CD4-positive, alpha-beta memory T cell (primary cell): Measurements from ENCODE around the gene CUEDC1. TPM values are rescaled to one million over a fixed set of nuclear protein-coding genes. Genes with fewer than 3 reads are reported as not detected.
A peak's percentile ranks its signal among the peaks of the same experiment; 100 is the strongest.

Experiments
- CTCF ChIA-PET: fragments of 350-600 bp; sonication (Branson Sonifier 250); formaldehyde crosslinking; loops from one replicate; lab custom pipeline; 2021; ENCODE audit warnings: inconsistent platforms; ENCODE audit not compliant: partially characterized antibody; lab: Charles Lee
- POLR2A ChIA-PET: fragments of 350-600 bp; sonication (Branson Sonifier 250); formaldehyde crosslinking; loops from one replicate; lab custom pipeline; 2021; ENCODE audit not compliant: partially characterized antibody; lab: Charles Lee
- DNase-seq, 5 donors: peaks; one replicate each; pipeline versions ENCODE4 v3.0.0 to v3.0.0-alpha.2; 2020 to 2022; ENCODE audit warnings: mixed read lengths in 1 of 5
- H3K27ac ChIP-seq: one replicate; pipeline ENCODE4 v1.7.0; 2013; ENCODE audit warnings: low read depth, low read length
- H3K27me3 ChIP-seq: 2 replicates; pipeline ENCODE4 v1.7.0; 2013; ENCODE audit warnings: mild to moderate bottlenecking, low read length, moderate library complexity; ENCODE audit not compliant: insufficient read depth
- H3K36me3 ChIP-seq: 2 replicates; pipeline ENCODE4 v1.7.0; 2013; ENCODE audit warnings: mild to moderate bottlenecking, low read length, moderate library complexity; ENCODE audit not compliant: insufficient read depth
- H3K4me1 ChIP-seq: 2 replicates; pipeline ENCODE4 v1.7.0; 2013; ENCODE audit warnings: mild to moderate bottlenecking, low read length, moderate library complexity; ENCODE audit not compliant: insufficient read depth
- H3K4me3 ChIP-seq, 2 donors: one replicate each; pipeline ENCODE4 v1.7.0; 2013; ENCODE audit warnings: low read length in 2 of 2, mild to moderate bottlenecking in 1 of 2
- H3K9me3 ChIP-seq, 2 donors: one replicate each; pipeline ENCODE4 v1.7.0; 2013; ENCODE audit warnings: low read length in 2 of 2, control low read depth in 1 of 2; ENCODE audit not compliant: control insufficient read depth in 1 of 2
- H3K27ac Mint-ChIP-seq, 7 donors: one replicate each; pipeline ENCODE4 v1.8.0; 2020 to 2021; ENCODE audit warnings: mixed read lengths in 7 of 7, mild to moderate bottlenecking in 6 of 7, inconsistent platforms in 3 of 7, moderate library complexity in 3 of 7
- H3K27me3 Mint-ChIP-seq, 2 donors: one replicate each; pipeline ENCODE4 v1.8.0; 2020 to 2021; ENCODE audit warnings: mixed read lengths in 2 of 2
- H3K36me3 Mint-ChIP-seq, 2 donors: one replicate each; pipeline ENCODE4 v1.8.0; 2020 to 2021; ENCODE audit warnings: mixed read lengths in 2 of 2, inconsistent platforms in 1 of 2, mild to moderate bottlenecking in 1 of 2
- H3K4me1 Mint-ChIP-seq, 4 donors: one replicate each; pipeline ENCODE4 v1.8.0; 2020 to 2021; ENCODE audit warnings: mixed read lengths in 4 of 4, mild to moderate bottlenecking in 1 of 4
- H3K4me3 Mint-ChIP-seq, 8 donors: one replicate each; pipeline ENCODE4 v1.8.0; 2020 to 2021; ENCODE audit warnings: mixed read lengths in 8 of 8, mild to moderate bottlenecking in 7 of 8, moderate library complexity in 6 of 8, inconsistent platforms in 3 of 8
- H3K9me3 Mint-ChIP-seq, 8 donors: one replicate each; pipeline ENCODE4 v1.8.0; 2020 to 2021; ENCODE audit warnings: mixed read lengths in 8 of 8, mild to moderate bottlenecking in 5 of 8, inconsistent platforms in 3 of 8, moderate library complexity in 1 of 8
- intact Hi-C: fragments of 100-400 bp; cut with micrococcal nuclease; formaldehyde crosslinking; loops from one replicate; pipeline ENCODE4 v1.15.1; 2023
- polyA plus RNA-seq, 2 donors: library from polyadenylated mRNA; unstranded; fragments of 300-500 nt; fragmentation: Illumina TruSeq; gene quantifications; one replicate each; pipeline ENCODE4 v1.2.3, GENCODE V29; 2021
- total RNA-seq, 2 experiments: library from RNA; stranded (reverse); gene quantifications; one replicate each; pipeline ENCODE4 v1.2.3, GENCODE V29; 2021

Gene CUEDC1
- total RNA-seq (under 1 TPM; 0.61 to 0.90 TPM), polyA plus RNA-seq (not detected)

GRCh38 chr17:57955183-57955931 lies at the start of gene CUEDC1:
TSS of gene CUEDC1 (minus strand) at chr17:57955412. CDS start at chr17:57885564, 69,848 bp downstream.
- Mint-ChIP-seq H3K36me3 (no peaks in the 10 kb centered on the region), H3K27ac (peak within 1 kb of the TSS in 3 of 7 donors; percentile 8 to 79 (median 74))
- POLR2A ChIA-PET = interaction anchor here (0.6 to 2.8 kb wide), 6 partner anchors 9 to 51 kb away, joined by 3 to 12 read pairs (median 6); partner anchors contain the start of gene VEZF1

DNA sequence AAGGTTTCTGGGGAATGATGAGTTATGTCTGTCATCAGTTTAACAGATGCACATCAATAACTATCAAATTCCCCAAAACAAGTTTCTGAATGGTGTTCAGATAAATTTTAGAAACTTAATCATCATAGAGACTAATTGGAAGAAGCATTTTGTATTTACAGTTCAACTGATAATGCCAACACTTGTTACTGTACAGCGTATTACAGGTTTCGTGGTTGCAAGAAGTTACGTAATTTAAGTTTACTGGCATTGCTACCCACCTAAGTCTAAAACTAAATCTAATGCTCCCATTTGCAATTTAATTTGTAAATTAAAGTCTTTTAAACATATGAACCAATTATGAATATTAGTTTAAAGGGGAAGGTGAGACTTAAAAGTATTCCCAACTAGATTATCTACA lies 48.8 kb upstream of the CUEDC1 start:
- Mint-ChIP-seq H3K27ac (peak overlapping the region in 6 of 7 donors; percentile 47 to 100 (median 65)), H3K4me3 (peak overlapping the region in 4 of 8 donors; percentile 11 to 65 (median 34)), H3K9me3 (peaks cover 0 to 4% (median 0%) of the 10 kb centered on the region in 8 donors), H3K36me3 (peaks cover 47 to 79% of the 10 kb centered on the region in 2 donors), H3K27me3 (no peaks in the 10 kb centered on the region), H3K4me1 (peaks cover 38 to 75% (median 54%) of the 10 kb centered on the region in 4 donors)
- peaks cover 46% of the 10 kb centered on the region for H3K36me3 ChIP-seq
- H3K4me3 ChIP-seq = no peak overlapping the region
- no peaks in the 10 kb centered on the region for H3K9me3 ChIP-seq
- peak overlapping the region; percentile 12 for H3K27ac ChIP-seq
- ChIA-PET POLR2A (no interaction called here), CTCF (interaction anchor here (8.9 kb wide), 1 partner anchor 109 kb away, joined by 58 read pairs; no protein-coding TSS in a partner anchor)
- H3K27me3 ChIP-seq = no peaks in the 10 kb centered on the region
- DNase-seq = no peak
- intact Hi-C loops = loop anchor here (10.0 kb wide), 3 partner anchors 151 to 919 kb away; partner anchors contain the start of gene AKAP1
- H3K4me1 ChIP-seq = peaks cover 58% of the 10 kb centered on the region

More at GRCh38 chr17:57955183-57955931, at the start of gene CUEDC1:
- peak; percentile 45 to 56 (median 54) for DNase-seq
- Histone ChIP-seq H3K4me3 (peak within 1 kb of the TSS; percentile 42 to 63), H3K27ac (no peak within 1 kb of the TSS), H3K9me3 (no peaks in the 10 kb centered on the region), H3K27me3 (peaks cover 4% of the 10 kb centered on the region), H3K36me3 (no peaks in the 10 kb centered on the region), H3K4me1 (peaks cover 15% of the 10 kb centered on the region)
- Mint-ChIP-seq H3K4me1 (peaks cover 18 to 30% (median 22%) of the 10 kb centered on the region in 4 donors), H3K27me3 (peaks cover 2 to 6% of the 10 kb centered on the region in 2 donors), H3K4me3 (peak within 1 kb of the TSS; percentile 78 to 86 (median 82)), H3K9me3 (no peaks in the 10 kb centered on the region)
- intact Hi-C loops = loop anchor here (5.0 kb wide), 1 partner anchor 42 kb away; no protein-coding TSS in a partner anchor
- CTCF ChIA-PET = interaction anchor here (0.6 to 2.1 kb wide), 9 partner anchors 8 to 104 kb away, joined by 3 to 10 read pairs (median 3); no protein-coding TSS in a partner anchor

DNA sequence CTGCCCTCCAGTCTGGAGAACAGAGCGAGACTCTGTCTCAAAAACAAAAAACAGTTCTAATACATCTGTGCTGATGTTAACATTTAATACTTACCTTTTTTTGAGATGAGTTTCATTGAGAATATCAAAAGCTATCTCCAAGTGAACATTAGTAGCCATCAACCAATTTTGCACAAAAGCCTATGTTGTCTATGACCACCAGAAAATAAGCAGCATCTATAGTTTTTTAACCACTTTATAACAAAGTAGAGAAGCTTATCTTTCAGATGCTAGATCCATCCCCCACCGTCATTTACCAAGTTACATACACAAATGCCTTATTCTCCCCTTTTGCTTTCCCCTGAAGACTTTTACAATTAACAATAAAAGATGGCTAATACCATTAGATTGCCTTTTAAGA lies 47.8 kb upstream of the CUEDC1 start:
- peaks cover 46% of the 10 kb centered on the region for H3K36me3 ChIP-seq
- DNase-seq = no peak
- peaks cover 39 to 73% (median 55%) of the 10 kb centered on the region in 4 donors for H3K4me1 Mint-ChIP-seq
- H3K4me3 ChIP-seq = no peak overlapping the region
- peaks cover 0 to 4% (median 0%) of the 10 kb centered on the region in 8 donors for H3K9me3 Mint-ChIP-seq
- ChIA-PET CTCF (interaction anchor here (1.0 to 10.9 kb wide), 4 partner anchors 20 to 144 kb away, joined by 3 to 202 read pairs (median 32); no protein-coding TSS in a partner anchor), POLR2A (interaction anchor here (1.9 kb wide), 1 partner anchor 13 kb away, joined by 8 read pairs; no protein-coding TSS in a partner anchor)
- peaks cover 47 to 79% of the 10 kb centered on the region in 2 donors for H3K36me3 Mint-ChIP-seq
- peaks cover 55% of the 10 kb centered on the region for H3K4me1 ChIP-seq
- no peak overlapping the region for H3K27ac ChIP-seq
- no peaks in the 10 kb centered on the region for H3K27me3 ChIP-seq
- peak overlapping the region in 5 of 7 donors; percentile 59 to 100 (median 69) for H3K27ac Mint-ChIP-seq
- peak overlapping the region in 3 of 8 donors; percentile 0 to 33 (median 4) for H3K4me3 Mint-ChIP-seq
- no peaks in the 10 kb centered on the region for H3K9me3 ChIP-seq
- H3K27me3 Mint-ChIP-seq = no peaks in the 10 kb centered on the region
- intact Hi-C loops = loop anchor here (10.0 kb wide), 3 partner anchors 152 to 918 kb away; partner anchors contain the start of gene AKAP1

DNA sequence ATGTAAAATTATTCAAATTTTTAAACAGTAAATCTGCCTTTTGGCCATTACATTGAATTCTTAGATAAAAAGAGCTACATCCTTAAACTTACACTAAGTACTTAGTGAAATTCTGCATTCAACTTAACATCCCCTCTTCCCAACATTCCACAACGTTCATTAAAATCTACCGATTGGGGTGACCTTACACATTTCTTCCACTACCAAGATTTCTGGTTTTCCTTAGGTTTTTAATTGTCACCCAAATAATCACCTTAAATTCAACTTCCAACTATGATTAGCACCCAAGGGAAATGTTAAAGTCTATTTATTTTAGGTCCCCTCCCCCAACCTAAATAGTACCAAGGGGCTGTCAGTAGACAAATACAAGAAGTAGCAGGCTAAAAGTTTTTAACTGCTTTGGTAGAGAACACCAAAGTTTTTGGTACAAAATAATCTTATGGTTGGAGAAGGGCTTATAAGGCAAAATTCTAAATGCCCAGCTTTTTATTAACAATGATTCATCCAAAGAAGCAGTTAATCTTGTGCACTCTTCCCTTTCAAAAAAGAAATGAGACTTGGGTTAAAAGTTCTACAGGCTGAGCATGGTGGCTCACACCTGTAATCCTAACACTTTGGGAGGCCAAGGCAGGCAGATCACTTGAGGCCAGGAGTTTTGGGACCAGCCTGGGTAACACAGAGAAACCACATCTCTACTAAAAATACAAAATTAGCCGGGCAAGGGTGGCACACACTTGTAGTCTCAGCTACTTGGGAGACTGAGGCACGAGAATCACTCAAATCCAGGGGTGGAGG lies 47.1 kb upstream of the CUEDC1 start:
- H3K27ac ChIP-seq = no peak overlapping the region
- peaks cover 36 to 70% (median 50%) of the 10 kb centered on the region in 4 donors for H3K4me1 Mint-ChIP-seq
- peak overlapping the region in 1 of 8 donors; percentile 33 for H3K4me3 Mint-ChIP-seq
- ChIA-PET POLR2A (interaction anchor here (0.9 to 1.9 kb wide), 4 partner anchors 9 to 110 kb away, joined by 3 to 8 read pairs (median 4); partner anchors contain the start of gene DYNLL2), CTCF (interaction anchor here (1.0 to 10.9 kb wide), 9 partner anchors 11 to 144 kb away, joined by 3 to 202 read pairs (median 58); partner anchors contain the start of gene VEZF1)
- no peaks in the 10 kb centered on the region for H3K9me3 ChIP-seq
- peaks cover 0 to 4% (median 0%) of the 10 kb centered on the region in 8 donors for H3K9me3 Mint-ChIP-seq
- H3K36me3 ChIP-seq = peaks cover 46% of the 10 kb centered on the region
- peaks cover 47 to 75% of the 10 kb centered on the region in 2 donors for H3K36me3 Mint-ChIP-seq
- H3K4me1 ChIP-seq = peaks cover 52% of the 10 kb centered on the region
- intact Hi-C loops = loop anchor here (10.0 kb wide), 3 partner anchors 152 to 918 kb away; partner anchors contain the start of gene AKAP1
- no peak for DNase-seq
- H3K4me3 ChIP-seq = no peak overlapping the region
- no peaks in the 10 kb centered on the region for H3K27me3 ChIP-seq
- H3K27me3 Mint-ChIP-seq = no peaks in the 10 kb centered on the region
- peak overlapping the region in 5 of 7 donors; percentile 6 to 100 (median 61) for H3K27ac Mint-ChIP-seq

DNA sequence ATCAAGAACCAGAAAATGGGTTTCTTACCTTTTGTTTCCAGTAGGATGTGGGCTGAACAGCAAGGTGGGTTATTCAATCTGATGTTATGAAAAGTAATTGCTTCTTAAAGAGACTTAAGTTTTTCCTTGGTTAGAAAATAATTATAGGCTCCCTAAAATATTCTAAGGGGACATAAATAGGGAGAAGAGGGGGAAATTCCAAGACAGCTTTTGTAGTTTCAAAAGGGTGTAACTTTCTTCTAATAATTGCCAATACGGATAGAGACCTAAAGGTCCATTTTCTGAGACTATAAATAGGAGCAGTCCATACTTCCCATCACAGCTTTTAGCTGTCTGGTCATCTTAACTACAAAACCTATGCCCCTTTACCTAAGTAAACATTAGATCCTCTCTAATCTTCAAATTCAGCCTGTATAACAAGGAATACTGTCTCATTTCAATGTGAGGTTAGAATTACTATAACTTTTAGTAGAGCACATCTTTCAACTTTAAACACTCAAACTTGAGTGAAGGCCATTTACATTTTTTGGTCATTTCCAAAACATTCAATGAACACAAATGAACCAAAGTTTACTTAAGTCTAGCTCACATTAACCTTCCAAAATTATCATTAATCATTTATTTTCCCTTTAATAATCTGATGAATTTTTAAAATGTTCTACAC lies 46.4 kb upstream of the CUEDC1 start:
- H3K27ac Mint-ChIP-seq = peak overlapping the region in 1 of 7 donors; percentile 57
- DNase-seq = no peak

More for the DNA sequence above, 46.4 kb upstream of the CUEDC1 start:
- ChIA-PET POLR2A (interaction anchor here (0.9 to 4.9 kb wide), 5 partner anchors 8 to 109 kb away, joined by 3 to 56 read pairs (median 5); partner anchors contain the start of genes DYNLL2 and VEZF1), CTCF (interaction anchor here (0.8 to 10.9 kb wide), 10 partner anchors 10 to 168 kb away, joined by 3 to 202 read pairs (median 32); partner anchors contain the start of gene VEZF1)
- H3K9me3 Mint-ChIP-seq = no peaks in the 10 kb centered on the region
- no peaks in the 10 kb centered on the region for H3K27me3 Mint-ChIP-seq
- Histone ChIP-seq H3K36me3 (peaks cover 46% of the 10 kb centered on the region), H3K4me3 (no peak overlapping the region), H3K27me3 (no peaks in the 10 kb centered on the region), H3K27ac (no peak overlapping the region), H3K4me1 (peaks cover 52% of the 10 kb centered on the region), H3K9me3 (no peaks in the 10 kb centered on the region)
- H3K36me3 Mint-ChIP-seq = peaks cover 43 to 70% of the 10 kb centered on the region in 2 donors
- intact Hi-C loops = loop anchor here (10.0 kb wide), 3 partner anchors 153 to 917 kb away; partner anchors contain the start of gene AKAP1
- no peak overlapping the region for H3K4me3 Mint-ChIP-seq
- H3K4me1 Mint-ChIP-seq = peaks cover 36 to 64% (median 48%) of the 10 kb centered on the region in 4 donors
